ENCODE measurements around the gene AFF3. TPM values are rescaled to one million over a fixed set of nuclear protein-coding genes. Genes with fewer than 3 reads are reported as not detected.

Gene AFF3
- total and polyA plus RNA-seq, 4 donors: 4.2 to 90.9 (median 14.6) TPM

GRCh38 chr2:99956232-99957030 lies 186.0 kb downstream of the AFF3 start:
- H3K36me3 ChIP-seq (ENCODE audit: control insufficient read depth in 4 of 4, insufficient read depth in 4 of 4, low read length in 4 of 4): no peaks in the 10 kb centered on the region
- WGBS, 2 donors: 77 to 80% methylated on average over 6 of the region's 6 CpGs
- DNase-seq (no peak), ATAC-seq (ENCODE audit: insufficient read depth, low FRiP score) (no peak)
- no peaks in the 10 kb centered on the region for H3K27me3 ChIP-seq (ENCODE audit: control insufficient read depth in 3 of 3, insufficient read depth in 3 of 3, low read length in 2 of 3)
- no peak for TF ChIP-seq CTCF (IDR thresholded peaks at IDR 0.05; ENCODE audit: control extremely low read depth, extremely low read depth)
- H3K9ac ChIP-seq (ENCODE audit: insufficient read depth in 1 of 2, low read length in 2 of 2): no peak overlapping the region
- H3K27ac ChIP-seq (ENCODE audit: low read depth in 1 of 2, low read length in 1 of 2): no peak overlapping the region
- no peak overlapping the region for H3K4me3 ChIP-seq
- H3K9me3 ChIP-seq (ENCODE audit: control insufficient read depth in 4 of 4, insufficient read depth in 3 of 4, low read length in 3 of 4): peaks cover 0 to 2% (median 0%) of the 10 kb centered on the region in 4 donors
- peaks cover 0 to 26% (median 2%) of the 10 kb centered on the region in 5 donors for H3K4me1 ChIP-seq (ENCODE audit: control insufficient read depth in 5 of 5, insufficient read depth in 5 of 5, low read length in 5 of 5)

GRCh38 chr2:99953750-99954149 lies 188.6 kb downstream of the AFF3 start:
- H3K4me3 ChIP-seq: no peak overlapping the region
- ATAC-seq (ENCODE audit: insufficient read depth, low FRiP score): no peak
- H3K9ac ChIP-seq (ENCODE audit: insufficient read depth in 1 of 2, low read length in 2 of 2): no peak overlapping the region
- no peak for TF ChIP-seq CTCF (IDR thresholded peaks at IDR 0.05; ENCODE audit: control extremely low read depth, extremely low read depth)
- 98 to 99% methylated on average over 2 of the region's 2 CpGs for WGBS, 2 donors
- peaks cover 0 to 4% (median under 1%) of the 10 kb centered on the region in 5 donors for H3K4me1 ChIP-seq (ENCODE audit: control insufficient read depth in 5 of 5, insufficient read depth in 5 of 5, low read length in 5 of 5)
- H3K9me3 ChIP-seq (ENCODE audit: control insufficient read depth in 4 of 4, insufficient read depth in 3 of 4, low read length in 3 of 4): peaks cover 0 to 2% (median 0%) of the 10 kb centered on the region in 4 donors
- no peaks in the 10 kb centered on the region for H3K36me3 ChIP-seq (ENCODE audit: control insufficient read depth in 4 of 4, insufficient read depth in 4 of 4, low read length in 4 of 4)
- H3K27me3 ChIP-seq (ENCODE audit: control insufficient read depth in 3 of 3, insufficient read depth in 3 of 3, low read length in 2 of 3): no peaks in the 10 kb centered on the region
- DNase-seq: no peak
- no peak overlapping the region for H3K27ac ChIP-seq (ENCODE audit: low read depth in 1 of 2, low read length in 1 of 2)

GRCh38 chr2:99949963-99950362 lies 192.4 kb downstream of the AFF3 start:
- H3K4me1 ChIP-seq (ENCODE audit: control insufficient read depth in 5 of 5, insufficient read depth in 5 of 5, low read length in 5 of 5): peaks cover 0 to 5% (median 0%) of the 10 kb centered on the region in 5 donors
- no peaks in the 10 kb centered on the region for H3K27me3 ChIP-seq (ENCODE audit: control insufficient read depth in 3 of 3, insufficient read depth in 3 of 3, low read length in 2 of 3)
- H3K9me3 ChIP-seq (ENCODE audit: control insufficient read depth in 4 of 4, insufficient read depth in 3 of 4, low read length in 3 of 4): no peaks in the 10 kb centered on the region
- DNase-seq (no peak), ATAC-seq (ENCODE audit: insufficient read depth, low FRiP score) (no peak)
- WGBS, 2 donors: 98 to 99% methylated on average over 1 of the region's 1 CpG
- H3K4me3 ChIP-seq: no peak overlapping the region
- H3K36me3 ChIP-seq (ENCODE audit: control insufficient read depth in 4 of 4, insufficient read depth in 4 of 4, low read length in 4 of 4): peaks cover 0 to 2% (median 0%) of the 10 kb centered on the region in 4 donors
- TF ChIP-seq CTCF (IDR thresholded peaks at IDR 0.05; ENCODE audit: control extremely low read depth, extremely low read depth): no peak
- no peak overlapping the region for H3K9ac ChIP-seq (ENCODE audit: insufficient read depth in 1 of 2, low read length in 2 of 2)
- no peak overlapping the region for H3K27ac ChIP-seq (ENCODE audit: low read depth in 1 of 2, low read length in 1 of 2)

All from lung (tissue), 12 donors.